Measurements from ENCODE around the gene WDR70.
"Not testable (repeated sequence)": the region's sequence is repeated elsewhere in the genome, so short reads cannot be mapped to it uniquely, and the experiment has no call there.

The WDR70 gene

DNA sequence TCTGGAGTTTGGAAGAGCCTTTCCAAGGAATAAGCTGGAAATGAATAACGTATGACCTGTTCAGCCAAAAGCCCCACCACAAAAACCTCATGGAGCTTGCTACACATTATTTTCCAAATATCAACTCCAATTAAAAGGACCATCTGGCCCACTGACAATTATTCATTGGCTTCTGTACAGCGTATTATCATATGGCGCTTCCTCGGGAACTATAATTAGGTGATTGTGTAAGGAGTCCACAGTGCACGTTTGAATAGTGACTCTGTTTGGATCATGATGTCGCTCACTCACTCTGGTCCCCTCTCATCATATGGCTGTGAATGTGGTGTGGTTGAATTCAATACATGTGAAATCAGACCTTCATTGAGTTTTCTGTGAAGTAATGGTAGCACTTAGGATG, 408.6 kb downstream of the WDR70 start:
- Mint-ChIP-seq H3K27ac (no peak overlapping the region), H3K9me3 (peaks cover 7% of the 10 kb centered on the region), H3K4me3 (no peak overlapping the region), H3K36me3 (ENCODE audit: low read depth) (no peaks in the 10 kb centered on the region), H3K4me1 (ENCODE audit: low read depth) (no peaks in the 10 kb centered on the region), H3K27me3 (ENCODE audit: low read depth) (peaks cover 2% of the 10 kb centered on the region)
- no peak for DNase-seq (ENCODE audit: low spot score)

DNA sequence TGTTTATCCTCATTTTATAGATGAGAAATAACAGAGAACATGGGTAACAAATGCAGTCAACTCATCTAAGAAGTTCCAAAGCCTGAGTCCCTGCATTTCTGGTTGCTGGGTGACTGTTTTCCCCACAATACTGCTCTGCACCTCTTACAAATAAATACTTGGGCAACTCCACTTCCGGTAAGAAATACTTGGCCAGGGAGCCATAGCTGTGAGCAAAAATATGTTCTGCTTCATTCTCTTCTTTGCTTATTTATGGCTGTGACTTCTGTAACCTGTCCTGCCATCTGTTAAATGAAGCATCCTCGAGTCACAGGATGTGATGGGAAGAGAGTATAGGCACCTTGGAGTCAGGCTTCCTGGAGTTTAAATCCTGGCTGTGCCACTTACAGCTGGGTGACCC, 410.9 kb downstream of the WDR70 start:
- peaks cover 13% of the 10 kb centered on the region for H3K9me3 Mint-ChIP-seq
- H3K4me1 Mint-ChIP-seq (ENCODE audit: low read depth) = no peaks in the 10 kb centered on the region
- no peak overlapping the region for H3K4me3 Mint-ChIP-seq
- no peak for DNase-seq (ENCODE audit: low spot score)
- no peak overlapping the region for H3K27ac Mint-ChIP-seq
- H3K27me3 Mint-ChIP-seq (ENCODE audit: low read depth) = no peaks in the 10 kb centered on the region
- H3K36me3 Mint-ChIP-seq (ENCODE audit: low read depth) = no peaks in the 10 kb centered on the region

DNA sequence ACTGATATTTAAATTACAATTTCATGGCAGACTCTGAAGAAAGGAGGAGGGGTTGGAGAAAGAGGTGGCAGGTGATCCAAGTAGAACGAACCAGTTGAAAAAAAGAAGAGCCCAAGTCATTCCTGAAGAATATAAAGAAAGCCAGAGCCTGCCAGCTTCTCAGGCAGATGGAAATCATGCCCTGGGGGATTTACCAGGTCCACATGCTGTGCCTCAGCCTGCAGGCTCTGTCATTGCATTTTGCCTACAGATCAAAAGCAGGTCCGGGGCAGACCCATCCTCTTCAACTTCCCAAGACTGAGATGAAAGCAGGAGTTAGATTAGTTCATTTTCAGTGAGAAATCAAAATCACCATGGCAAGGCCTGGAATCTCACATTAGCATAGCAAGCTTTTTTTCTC, 412.2 kb downstream of the WDR70 start:
- Mint-ChIP-seq H3K4me3 (no peak overlapping the region), H3K4me1 (ENCODE audit: low read depth) (no peaks in the 10 kb centered on the region), H3K27me3 (ENCODE audit: low read depth) (no peaks in the 10 kb centered on the region), H3K9me3 (peaks cover 13% of the 10 kb centered on the region), H3K36me3 (ENCODE audit: low read depth) (no peaks in the 10 kb centered on the region), H3K27ac (no peak overlapping the region)
- no peak for DNase-seq (ENCODE audit: low spot score)

DNA sequence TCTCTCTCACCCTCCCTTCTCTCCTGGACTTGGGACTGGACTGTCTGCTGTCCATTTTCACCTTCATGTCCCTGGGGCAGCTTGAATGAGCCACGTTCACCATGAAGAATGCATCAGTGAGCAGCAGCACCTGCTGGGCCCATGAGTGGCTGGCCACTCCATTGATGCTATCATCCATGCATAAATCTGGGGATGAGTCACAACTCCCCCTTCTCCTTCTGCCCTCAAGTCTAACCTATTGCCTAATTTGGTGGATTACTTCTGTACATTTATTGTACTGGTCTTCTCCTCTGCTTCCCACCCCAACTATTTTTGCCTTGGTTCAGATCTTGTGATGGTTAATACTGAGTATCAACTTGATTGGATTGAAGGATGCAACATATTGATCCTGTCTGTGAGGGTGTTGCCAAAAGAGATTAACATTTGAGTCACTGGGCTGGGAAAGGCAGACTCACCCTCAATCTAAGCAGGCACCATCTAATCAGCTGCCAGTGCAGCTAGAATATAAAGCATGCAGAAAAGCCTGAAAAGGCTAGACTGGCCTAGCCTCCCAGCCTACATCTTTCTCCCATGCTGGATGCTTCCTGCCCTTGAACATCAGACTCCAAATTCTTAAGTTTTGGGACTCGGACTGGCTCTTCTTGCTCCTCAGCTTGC, 414.0 kb downstream of the WDR70 start:
- no peak overlapping the region for H3K4me3 Mint-ChIP-seq
- H3K36me3 Mint-ChIP-seq (ENCODE audit: low read depth) = no peaks in the 10 kb centered on the region
- no peak for DNase-seq (ENCODE audit: low spot score)
- H3K27ac Mint-ChIP-seq = no peak overlapping the region
- H3K9me3 Mint-ChIP-seq = peaks cover 13% of the 10 kb centered on the region
- H3K27me3 Mint-ChIP-seq (ENCODE audit: low read depth) = no peaks in the 10 kb centered on the region
- no peaks in the 10 kb centered on the region for H3K4me1 Mint-ChIP-seq (ENCODE audit: low read depth)

DNA sequence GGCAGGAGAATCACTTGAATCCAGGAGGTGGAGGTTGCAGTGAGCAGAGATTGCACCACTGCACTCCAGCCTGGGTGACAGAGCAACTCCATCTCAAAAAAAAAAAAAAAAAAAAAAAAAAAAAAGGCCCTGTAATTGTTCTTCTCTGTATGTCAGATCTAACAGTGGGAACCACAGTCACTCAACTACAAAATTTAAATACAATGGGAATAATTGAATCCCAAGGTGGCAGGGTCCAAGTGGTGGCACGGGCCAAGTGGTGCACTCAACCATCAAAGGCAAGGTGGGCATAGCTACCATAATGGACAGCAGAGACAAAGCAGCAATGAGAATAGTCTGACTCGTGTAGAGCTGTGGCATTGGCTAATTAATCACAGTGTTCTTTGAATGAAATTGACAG, 416.2 kb downstream of the WDR70 start:
- DNase-seq (ENCODE audit: low spot score); H3K36me3 Mint-ChIP-seq (ENCODE audit: low read depth); H3K4me1 Mint-ChIP-seq (ENCODE audit: low read depth); H3K4me3 Mint-ChIP-seq; H3K27ac Mint-ChIP-seq; H3K27me3 Mint-ChIP-seq (ENCODE audit: low read depth): not testable (repeated sequence)
- H3K9me3 Mint-ChIP-seq = peaks cover 13% of the 10 kb centered on the region

DNA sequence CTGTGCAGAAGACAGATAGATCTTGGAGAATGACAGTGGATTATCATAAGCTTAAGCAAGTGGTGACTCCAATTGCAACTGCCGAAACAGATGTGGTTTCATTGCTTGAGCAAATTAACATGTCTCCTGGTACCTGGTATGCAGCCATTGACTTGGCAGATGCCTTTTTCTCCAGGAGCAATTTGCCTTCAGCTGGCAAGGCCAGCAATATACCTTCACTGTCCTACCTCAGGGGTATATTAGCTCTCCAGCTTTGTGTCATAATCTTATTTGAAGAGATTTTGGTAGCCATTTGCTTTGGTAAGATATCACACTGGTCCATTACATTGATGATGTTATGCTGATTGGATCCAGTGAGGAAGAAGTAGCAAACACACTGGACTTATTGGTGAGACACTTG, 417.3 kb downstream of the WDR70 start:
- H3K4me3 Mint-ChIP-seq; H3K36me3 Mint-ChIP-seq (ENCODE audit: low read depth); H3K27me3 Mint-ChIP-seq (ENCODE audit: low read depth); H3K4me1 Mint-ChIP-seq (ENCODE audit: low read depth); H3K27ac Mint-ChIP-seq; DNase-seq (ENCODE audit: low spot score): not testable (repeated sequence)
- H3K9me3 Mint-ChIP-seq = peaks cover 11% of the 10 kb centered on the region

DNA sequence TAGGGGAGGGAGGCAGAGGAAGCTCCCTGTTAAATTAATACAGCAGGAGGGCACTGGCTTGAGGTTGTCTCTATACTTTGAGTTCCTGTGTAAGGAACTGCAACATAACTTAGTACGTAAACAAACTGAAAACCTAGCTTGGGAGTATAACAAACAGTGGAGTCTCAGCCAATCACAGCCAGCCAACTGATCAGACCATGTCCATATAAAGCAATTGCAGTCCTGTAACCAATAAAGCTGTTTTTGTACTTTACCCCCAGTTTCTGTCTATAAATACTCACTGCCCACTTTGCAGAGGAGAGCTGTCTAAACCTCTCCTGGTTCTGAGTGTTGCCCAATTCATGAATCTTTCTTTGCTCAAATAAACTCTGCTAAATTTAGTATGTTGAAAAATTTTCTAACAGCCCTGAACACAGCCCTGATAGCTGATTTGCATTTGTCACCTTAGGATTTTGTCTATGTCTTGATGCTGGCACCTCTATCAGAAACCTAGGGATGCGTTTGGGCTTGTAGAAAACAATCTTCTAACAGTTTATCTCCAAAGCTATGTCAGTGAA, 420.8 kb downstream of the WDR70 start:
- no peaks in the 10 kb centered on the region for H3K27me3 Mint-ChIP-seq (ENCODE audit: low read depth)
- DNase-seq (ENCODE audit: low spot score) = no peak

DNA sequence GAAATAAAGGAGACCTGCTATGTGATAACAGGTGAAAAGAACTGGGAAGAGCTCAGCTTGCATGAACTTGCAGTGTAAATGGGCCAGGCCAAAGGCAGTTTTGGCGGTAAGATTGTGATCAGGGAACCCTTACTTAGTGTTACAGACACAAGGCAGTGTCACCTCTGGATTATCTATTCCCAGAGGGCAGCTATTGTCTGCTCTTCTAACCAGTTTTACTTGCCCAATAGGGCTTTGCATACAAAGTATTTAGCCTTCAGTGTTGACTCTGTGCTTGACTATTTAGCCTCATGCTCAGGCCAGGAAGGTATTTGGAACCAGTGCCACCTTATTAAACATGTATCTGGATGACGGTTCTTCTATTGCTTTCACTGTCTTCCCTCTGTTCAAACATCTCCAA, 422.4 kb downstream of the WDR70 start:
- H3K4me1 Mint-ChIP-seq (ENCODE audit: low read depth) = no peaks in the 10 kb centered on the region
- no peaks in the 10 kb centered on the region for H3K9me3 Mint-ChIP-seq
- no peaks in the 10 kb centered on the region for H3K27me3 Mint-ChIP-seq (ENCODE audit: low read depth)
- H3K36me3 Mint-ChIP-seq (ENCODE audit: low read depth) = no peaks in the 10 kb centered on the region
- H3K27ac Mint-ChIP-seq = no peak overlapping the region
- H3K4me3 Mint-ChIP-seq = no peak overlapping the region
- DNase-seq (ENCODE audit: low spot score) = no peak

More for the DNA sequence above, 420.8 kb downstream of the WDR70 start:
- H3K27ac Mint-ChIP-seq = no peak overlapping the region
- H3K36me3 Mint-ChIP-seq (ENCODE audit: low read depth) = no peaks in the 10 kb centered on the region
- H3K4me1 Mint-ChIP-seq (ENCODE audit: low read depth) = no peaks in the 10 kb centered on the region
- no peak overlapping the region for H3K4me3 Mint-ChIP-seq
- no peaks in the 10 kb centered on the region for H3K9me3 Mint-ChIP-seq
